ENCODE measurements around the gene FKRP.

FKRP gene

DNA sequence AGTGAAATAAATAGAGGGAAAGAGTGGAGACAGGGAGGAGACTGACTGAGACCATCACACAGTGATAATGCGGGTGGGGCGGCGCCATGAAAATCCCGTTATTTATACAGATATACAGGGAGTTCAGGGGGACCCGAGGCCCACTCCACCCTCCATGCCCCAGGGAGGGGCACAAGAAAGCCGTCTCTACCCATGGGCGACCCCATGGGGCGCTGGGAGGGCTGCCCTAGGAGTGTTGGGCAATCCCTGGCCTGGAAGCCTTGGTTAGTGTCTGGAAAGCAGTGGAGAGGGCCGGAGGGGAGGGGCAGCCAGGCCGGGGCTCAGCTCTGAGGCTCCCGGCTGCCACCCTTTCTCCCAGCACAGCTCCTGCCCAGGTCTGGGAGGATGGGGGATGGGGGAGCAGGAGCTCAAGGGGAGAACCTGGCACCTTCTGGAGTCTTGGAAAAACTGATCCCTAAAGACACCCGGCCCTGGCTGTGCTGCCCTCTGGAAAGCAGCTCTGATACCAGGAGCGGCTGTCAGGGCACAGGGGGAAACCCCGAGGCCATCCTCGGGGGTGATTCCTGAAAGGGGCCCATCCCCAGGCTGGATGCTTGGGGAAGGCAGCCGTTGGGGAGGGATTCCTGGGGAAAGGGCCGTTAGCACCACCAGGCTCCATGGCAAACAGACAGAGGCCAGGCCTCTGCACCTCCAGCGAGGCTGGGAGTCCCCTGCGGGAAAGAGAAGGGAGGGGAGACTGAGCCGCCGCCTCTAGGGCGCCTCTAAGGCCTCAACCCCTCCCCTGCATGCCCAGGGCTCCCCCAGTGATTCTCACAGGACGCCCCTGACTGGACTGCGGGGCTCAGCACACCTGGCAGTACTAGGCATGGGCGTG lies 26.0 kb upstream of the FKRP start:
- no peak for DNase-seq (ENCODE audit: low read depth)

DNA sequence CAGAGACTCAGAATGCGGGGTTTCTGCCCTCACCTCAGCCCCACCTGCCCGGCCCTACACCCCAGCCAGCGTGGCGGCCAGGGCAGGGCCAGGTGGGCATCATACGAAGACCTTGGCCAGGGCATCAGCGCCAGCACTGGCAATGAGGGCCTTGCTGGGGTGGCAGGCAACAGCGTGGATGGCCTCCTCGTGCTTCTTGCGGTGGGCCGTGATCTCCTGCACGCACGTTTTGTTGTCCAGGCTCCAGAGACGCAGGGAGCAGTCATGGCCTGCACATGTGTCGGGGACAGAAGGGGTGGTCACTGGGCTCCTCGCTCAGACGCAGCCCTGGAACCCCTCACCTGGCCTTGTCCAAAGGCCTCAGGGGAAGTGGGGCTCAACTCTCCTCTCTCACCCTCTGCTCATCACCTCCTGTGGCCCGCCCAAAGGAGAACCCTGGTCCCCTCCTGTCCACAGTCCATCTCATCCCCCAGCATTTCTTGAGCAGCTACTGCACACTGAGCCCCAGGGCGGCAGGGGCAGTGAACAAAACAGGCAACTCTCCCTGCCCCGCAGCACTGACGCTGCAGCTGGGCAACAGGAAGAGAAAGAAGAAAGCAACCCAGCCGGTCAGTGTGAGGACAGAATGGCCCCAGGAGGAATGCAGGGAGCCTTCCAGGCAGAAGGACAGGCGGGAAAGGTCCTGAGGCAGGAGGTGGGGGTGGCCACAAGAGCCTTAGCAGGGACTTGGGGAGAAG lies 25.2 kb upstream of the FKRP start:
- DNase-seq (ENCODE audit: low read depth): no peak

DNA sequence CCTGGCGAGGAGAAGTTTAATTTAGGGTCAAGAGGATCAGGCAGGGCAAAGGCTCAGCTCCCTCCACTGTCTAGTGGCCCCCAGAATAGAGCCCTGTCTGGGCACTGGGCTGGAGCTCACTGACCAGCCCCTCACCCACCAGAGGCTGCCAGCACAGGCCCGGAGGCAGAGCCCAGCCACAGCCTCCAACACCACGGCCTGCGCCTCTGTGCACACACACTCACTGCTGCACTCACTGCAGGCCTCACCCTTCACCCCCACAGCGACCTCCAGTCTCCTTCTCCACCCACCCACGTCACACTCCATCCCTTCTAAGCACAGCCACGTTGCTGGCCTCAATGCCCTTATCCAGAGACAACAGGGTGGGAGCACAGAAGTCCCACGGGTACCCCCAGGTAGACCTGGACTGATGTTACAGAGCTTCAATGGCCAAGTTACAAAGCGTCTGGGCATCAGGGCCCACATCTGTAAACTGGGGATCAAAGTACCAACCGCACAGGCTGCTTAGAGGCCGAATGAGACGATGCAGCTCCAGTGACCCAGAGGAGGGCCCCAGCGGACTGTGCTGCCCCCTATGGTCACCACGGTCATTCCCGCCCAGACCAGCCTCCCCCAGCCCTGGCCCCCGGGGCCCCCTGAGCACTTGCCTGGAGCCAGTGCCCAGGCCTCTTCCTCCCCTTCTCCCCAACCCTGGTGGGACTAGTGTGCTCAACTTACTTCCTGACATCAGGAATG lies 24.4 kb upstream of the FKRP start:
- DNase-seq (ENCODE audit: low read depth): peak; percentile 29

DNA sequence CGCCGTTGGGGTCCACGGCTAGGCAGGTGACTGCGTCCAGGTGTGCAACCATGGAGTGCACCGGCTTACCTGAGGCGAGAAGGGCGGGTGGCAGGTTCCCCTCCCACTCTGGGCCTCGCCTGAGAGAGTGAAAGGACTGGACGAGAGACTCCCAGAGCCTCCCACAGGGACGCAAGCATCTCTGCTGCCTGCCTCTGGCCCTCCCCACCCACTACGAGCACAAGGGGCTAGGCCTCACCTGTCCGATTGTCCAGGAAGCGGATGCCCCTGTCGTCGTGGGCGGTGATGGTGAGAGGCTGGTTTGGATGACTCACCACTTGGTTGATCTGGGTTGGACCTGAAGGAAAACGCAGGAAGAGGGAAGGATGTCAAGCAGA lies 23.9 kb upstream of the FKRP start:
- DNase-seq (ENCODE audit: low read depth): peak; percentile 26

DNA sequence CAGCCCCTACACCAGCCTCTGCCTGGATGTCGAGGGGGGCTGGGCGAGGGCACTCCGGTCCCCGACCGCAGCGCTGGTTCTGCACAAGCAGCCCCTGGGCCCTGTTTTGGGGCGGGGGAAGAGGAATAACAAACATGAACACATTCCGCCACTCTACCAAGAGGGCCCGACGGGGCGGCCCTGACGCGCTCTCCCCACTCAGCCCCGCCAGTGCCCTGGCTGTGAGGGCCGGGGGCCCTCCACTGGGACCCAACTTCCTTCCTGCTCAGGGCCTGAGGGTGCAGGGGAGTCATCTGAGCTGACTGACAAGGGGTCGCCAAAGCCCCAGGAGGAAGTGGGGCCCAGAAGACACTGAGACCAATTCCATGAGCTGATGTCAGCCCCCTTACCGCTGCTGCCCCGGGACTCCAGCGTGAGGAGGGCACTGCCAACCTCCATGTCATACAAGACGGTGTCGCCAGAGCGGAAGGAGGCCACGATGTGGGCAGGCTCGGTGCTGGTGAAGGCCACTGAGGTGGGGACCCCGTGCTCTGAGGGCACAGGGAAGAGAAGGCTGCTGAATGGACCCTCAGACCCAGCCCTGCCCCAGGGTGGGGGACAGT lies 23.3 kb upstream of the FKRP start:
- no peak for DNase-seq (ENCODE audit: low read depth)

DNA sequence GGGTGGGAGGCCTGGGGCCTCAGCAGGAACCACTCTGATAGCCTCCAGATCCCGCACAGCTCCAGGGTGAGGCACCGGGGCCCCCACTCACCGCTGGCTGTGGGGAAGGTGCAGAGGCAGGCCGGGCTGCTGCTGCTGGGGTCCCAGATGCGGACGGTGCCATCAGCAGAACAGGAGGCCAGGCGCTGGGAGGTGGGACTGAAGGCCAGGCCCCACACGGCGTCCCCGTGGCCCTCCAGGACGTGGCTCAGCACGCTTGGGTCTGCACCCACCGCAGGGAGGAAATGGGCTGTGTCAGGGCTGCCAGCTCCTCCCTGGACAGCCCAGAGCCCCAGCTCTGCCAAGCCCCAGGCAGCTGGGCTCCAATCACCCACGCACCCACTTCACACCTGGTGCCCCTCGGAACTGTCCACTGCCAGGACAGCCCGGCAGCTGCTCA lies 22.8 kb upstream of the FKRP start:
- DNase-seq (ENCODE audit: low read depth): no peak

DNA sequence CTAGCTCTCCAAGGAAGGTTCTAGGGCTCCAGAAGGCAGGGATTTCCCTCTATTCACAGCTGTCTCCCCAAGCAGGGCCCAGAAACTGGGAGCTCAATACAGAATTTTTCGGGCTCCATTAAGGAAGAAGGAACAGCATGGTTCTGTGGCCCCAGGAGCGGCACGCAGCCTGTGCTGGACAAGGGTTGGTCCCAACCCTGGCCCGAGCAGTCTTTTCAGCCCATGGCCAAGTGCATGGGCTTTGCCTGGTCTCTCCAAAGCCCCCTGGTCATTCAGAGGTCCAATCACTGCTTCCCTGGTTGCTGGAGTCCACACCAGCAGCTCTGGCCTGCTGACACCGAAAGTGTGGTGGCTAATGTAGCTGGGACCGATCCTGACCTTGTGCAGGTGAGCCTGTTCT lies 22.4 kb upstream of the FKRP start:
- no peak for DNase-seq (ENCODE audit: low read depth)

DNA sequence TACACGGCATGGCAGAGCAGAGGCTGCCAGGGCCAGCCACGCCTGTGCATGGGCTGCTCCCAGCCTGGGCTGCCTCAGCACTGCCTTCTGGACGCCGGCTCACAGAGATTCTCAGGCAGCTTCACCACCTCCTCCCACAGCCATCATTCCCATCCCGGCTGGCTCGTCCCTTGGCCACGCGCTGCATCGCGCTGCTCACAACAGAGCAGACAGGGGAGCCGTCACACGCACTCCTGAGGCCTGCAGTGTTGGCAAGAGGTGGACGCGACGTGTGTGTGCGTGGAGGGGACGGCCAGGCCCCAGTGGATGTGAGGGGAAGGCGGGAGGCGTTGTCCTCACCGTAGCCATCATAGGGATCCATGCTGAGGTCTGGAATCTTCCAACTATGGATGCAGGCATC lies 21.4 kb upstream of the FKRP start:
- DNase-seq (ENCODE audit: low read depth): no peak

DNA sequence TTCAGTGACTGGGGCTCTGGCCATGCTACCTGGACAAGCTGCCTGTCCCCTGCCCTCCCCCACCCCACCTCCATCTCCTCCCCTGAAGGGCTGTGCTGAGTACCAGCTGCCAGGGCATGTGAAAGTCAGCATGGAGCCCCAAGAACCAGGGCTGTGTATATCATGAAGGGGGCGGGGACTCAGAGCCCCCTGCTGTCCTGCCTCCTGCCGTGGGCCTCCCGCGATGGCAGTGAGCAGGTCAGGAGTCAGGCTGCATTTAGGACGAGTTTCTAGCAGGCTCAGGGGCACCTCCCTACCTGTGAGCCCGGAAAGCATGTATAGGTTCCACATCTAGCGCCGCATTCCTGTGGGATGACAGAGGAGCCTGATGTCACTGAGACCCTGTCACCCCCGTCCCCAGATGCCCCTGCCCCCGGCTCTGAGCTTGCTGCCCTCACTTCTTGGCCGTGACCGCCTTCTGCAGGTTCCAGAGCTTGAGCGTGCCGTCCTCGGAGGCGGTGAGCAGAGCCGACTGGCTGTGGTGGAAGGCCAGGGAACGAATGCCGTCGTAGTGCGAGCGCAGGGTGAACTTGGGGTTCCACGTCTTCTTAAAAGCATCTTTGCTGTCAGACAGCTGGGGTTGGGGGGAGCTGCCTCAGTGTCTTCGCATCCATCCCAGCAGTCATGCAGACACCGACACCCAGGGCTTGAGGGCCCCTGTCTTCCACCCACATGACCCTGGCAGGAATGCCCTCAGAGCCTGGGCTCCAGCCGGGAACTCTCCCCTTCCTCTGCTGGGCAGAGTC lies 20.6 kb upstream of the FKRP start:
- DNase-seq (ENCODE audit: low read depth): no peak

DNA sequence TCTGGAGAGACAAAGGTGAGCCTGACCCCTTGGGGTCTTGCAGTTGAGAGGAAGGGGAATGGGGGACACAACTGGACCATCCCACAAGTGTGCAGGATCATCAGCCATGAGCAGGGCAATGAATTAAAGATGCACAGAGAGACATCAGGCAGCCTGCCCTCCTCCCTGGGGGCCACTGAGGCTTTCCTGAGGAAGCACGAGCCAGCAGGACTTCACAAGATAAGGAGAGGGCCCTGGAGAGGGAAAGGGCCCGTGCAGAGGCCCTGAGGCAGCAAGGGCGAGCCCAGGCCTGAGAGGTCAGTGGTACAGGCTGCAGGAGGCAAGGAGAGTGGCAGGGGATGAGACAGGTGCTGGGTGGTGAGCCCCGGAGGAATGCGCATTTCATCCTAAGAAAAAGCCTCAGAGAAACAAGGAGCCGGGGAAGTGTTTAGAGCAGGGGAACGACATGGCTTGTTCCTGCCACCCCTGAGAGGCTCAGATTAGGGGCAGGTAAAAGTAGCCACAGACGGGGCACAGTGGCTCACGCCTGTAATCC lies 19.9 kb upstream of the FKRP start:
- DNase-seq (ENCODE audit: low read depth): no peak

DNA sequence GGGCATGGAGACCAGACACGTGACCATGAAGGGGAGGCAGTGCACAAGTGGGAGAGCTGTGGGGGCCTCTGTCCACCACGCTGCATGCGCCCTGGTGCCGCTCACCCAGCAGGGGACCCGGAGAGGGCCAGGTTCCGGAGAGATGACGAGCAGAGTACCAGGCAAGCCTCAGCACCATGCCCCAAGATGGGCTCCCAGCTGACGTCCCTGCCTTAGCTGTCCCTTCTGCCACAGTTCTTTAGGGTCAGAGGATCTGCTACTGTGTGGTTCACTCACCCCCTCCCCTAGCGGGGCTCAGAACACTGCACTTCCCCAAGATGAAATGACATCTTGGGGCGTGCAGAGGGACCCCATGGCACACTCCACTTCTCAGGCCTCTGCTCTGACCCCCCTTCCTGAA lies 19.3 kb upstream of the FKRP start:
- no peak for DNase-seq (ENCODE audit: low read depth)

DNA sequence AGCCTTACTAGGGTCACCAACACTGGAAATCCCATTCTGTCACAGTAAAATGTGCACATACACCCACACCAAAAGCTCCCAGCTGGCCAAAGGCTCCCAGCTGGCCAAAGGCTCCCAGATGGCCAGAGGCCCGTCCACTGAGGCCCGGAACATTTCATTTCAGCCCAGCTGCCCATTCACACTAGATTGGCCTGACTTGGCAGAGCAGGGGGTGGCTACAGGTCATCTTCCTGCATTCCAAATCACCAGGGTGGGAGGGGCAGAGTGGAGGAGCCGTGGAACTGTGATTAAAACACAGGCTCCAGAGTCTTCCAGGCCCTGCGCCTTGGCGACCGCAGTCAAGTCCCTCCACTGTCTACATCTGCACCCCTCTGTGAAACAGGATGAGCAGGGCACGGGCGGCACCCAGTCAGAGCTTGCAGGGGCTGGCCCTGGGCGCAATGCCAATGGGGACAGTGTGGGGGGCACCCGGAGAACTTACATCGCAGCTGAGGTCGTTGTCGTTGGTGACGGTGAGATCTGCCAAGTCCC lies 18.8 kb upstream of the FKRP start:
- DNase-seq (ENCODE audit: low read depth): no peak

DNA sequence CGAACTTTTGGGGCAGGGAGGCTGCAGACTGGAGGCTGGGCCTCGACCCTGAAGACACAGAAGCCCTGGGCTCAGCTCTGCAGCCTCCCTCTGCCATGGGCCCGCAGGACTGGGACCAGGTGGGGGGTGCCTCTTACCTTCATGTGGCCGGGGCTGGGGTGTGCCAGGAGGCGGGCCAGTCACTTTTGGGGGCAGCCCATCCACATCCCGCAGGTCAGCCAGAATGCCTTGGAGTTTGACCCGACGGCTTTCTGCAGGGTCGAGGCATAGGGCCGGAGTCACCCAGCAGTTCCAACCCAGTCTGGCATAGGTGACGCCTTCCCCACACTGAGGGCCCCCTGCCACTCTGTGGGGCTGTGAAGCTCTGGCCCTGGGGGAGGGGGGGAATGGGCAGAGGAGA lies 18.1 kb upstream of the FKRP start:
- DNase-seq (ENCODE audit: low read depth): no peak

DNA sequence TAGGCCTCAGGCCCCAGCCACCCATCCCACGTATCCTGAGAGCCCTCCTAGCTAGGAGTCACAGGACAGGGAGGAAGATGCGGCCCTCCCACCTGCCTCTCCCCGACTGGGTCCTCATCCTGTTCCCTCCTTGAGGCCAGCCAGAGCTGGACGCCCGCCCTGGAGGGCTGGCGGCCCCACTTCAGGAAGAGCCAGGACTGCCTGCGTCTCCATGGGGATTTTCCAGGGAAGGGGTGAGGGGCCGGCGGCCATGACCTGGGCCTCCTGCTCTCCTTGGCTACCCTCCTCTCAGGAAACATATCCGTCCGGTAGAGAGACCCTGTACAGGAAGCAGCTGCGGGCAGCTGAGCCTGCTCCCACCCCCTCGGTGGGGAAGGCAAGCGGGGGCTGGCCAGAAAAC lies 17.6 kb upstream of the FKRP start:
- DNase-seq (ENCODE audit: low read depth): no peak

DNA sequence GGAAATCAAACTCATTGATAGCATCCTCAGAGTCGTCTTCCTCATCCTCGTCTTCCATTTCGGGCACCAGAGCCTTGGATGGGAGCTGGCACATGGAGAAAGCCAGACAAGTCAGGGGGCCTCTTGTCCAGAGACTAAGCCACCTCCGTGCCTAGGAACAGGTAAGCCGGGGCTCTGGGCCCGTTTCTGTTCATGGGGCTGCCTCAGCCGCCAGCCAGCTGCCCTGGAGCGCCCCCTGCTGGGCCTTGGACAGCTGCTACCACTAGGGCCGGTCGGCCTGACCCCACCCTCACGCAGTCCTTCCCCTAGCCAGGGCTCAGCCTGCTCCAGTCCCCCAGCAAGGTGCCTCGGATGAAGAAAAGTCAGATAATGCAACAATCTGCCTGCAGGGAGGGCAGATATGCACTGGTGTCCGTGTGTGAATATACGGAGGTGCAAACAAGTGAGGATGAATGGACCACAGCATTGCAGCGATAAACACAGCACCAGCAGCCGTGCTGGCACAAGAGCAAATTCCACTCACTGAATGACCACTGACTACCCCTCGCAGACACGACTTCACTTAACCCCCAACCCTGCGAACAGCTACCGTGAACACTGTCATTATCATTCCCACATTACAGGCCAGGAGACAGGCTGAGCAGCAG lies 17.0 kb upstream of the FKRP start:
- peak; percentile 64 for DNase-seq (ENCODE audit: low read depth)

DNA sequence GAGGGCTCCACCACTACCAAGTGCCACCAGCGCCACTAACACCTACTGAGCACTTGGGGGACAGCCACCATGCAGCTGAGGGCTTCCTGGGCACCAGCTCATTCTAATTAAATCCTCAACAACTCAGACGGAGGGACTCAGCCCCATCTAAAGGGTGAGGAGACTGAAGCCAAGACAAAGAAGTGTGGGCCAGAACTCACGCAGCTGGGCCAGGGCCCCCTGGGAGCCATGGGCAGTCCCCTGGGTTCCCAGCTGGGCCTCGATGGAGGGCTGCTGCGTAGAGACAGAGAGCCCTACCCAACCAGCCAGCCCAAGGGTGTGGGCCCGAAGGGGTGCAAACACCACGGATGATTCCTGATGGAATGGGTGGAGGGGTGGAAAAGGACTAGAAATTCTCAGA lies 16.2 kb upstream of the FKRP start:
- DNase-seq (ENCODE audit: low read depth): no peak

DNA sequence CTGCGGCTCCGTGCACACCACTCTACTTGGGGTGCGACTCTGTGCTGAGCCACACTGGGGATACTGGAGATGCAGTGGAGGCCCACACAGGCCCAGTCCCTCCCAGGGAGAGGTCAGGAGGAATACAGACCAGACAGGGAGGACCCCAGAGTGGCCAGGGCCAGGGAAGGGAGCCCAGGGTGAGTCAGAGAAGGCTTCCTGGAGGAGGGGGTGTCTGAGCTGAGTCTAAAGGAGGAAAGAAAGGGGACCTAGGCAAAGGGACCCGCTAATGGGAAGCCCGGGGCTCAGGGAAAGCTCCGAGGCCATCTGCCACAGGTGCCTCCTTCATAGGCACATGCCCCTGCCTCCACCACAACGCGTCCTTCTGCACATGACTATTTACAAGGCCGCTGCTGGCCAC lies 15.7 kb upstream of the FKRP start:
- peak; percentile 11 for DNase-seq (ENCODE audit: low read depth)

DNA sequence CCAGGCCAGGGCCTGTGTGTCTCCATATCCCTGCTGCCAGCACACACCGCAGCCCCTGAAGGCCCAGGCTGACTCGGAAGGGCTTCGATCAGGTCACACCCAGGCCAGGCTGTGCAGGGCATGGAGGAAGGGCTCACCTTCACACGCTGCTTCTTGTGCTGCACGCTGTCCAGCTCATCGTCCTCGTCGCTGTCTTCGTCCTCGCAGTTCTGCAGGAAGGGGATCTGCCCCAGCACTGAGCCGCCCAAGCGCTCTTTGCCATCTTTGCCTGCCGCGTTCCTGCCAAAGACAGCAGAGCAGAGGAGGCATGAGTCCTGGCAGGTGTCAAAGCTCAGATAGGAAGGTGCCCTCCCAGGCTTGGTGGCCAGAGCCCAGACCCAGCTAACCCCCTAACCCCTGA lies 15.3 kb upstream of the FKRP start:
- peak; percentile 16 for DNase-seq (ENCODE audit: low read depth)

DNA sequence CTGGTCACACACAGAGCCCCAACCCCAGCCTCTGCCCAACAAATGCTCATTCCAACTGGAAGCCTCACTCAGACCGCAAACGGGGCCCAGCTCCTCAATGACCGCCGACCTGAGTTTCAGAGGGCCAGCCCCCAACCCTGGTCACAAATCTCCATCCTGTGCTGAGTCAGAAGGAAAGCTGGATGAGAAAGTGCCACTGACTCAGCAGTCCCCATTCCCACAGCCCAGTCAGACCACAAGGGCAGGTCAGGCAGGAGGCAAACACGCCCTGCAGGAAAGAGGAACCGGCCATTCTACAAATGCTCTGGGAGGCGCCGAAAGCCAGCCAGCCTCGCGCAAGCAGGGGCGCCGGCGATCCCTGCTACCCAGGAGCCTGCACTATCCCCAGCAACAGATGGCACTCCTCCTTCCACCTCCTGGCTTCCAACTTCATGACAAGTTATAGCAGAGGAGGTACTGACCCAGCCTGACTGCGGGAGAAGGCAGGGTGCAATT lies 14.8 kb upstream of the FKRP start:
- peak; percentile 98 for DNase-seq (ENCODE audit: low read depth)

DNA sequence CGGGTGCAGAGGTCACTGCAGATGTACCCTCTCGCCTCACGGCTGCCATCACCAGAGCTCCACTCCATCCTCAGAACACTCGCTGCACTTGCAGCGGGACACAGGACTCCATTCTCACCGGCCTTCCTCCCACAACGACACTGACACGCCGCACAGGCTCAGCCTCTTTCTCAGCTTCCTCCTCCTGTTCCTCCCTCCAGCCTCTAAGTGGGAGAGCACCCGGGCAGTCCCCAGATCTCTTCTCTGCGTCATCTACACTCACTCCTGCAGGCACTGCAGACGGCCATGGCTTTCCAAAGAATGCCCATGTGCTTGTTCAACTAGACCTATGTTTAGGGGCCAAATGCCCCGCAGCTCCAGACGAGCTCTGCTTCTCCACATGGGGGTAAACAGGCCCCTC lies 14.3 kb upstream of the FKRP start:
- DNase-seq (ENCODE audit: low read depth): peak; percentile 79
